Esophagus squamous epithelium (tissue), 5 donors: ENCODE results near the gene PTPA. TPM values are rescaled to one million over a fixed set of nuclear protein-coding genes. Genes with fewer than 3 reads are reported as not detected.

Experiments used
- DNase-seq: peaks from one replicate; lab custom pipeline; 2025; lab: John Stamatoyannopoulos, UW
- H3K27ac ChIP-seq, 4 donors: fragments of 200-600 bp; sonication (generic); one replicate each; pipeline ENCODE4 v1.5.1; 2016 to 2019; ENCODE audit warnings: mild to moderate bottlenecking in 1 of 4
- H3K27me3 ChIP-seq, 4 donors: fragments of 200-600 bp; sonication (generic); 1 replicate in 3 of 4; 2 replicates in 1 of 4; pipeline versions ENCODE4 v1.5.1 to v1.6.0; 2017 to 2021; ENCODE audit warnings: antibody characterized with exemption in 1 of 4
- H3K36me3 ChIP-seq, 3 donors: fragments of 200-600 bp; sonication (generic); one replicate each; pipeline ENCODE4 v1.5.1; 2016 to 2019
- H3K4me1 ChIP-seq, 3 donors: fragments of 200-600 bp; sonication (generic); one replicate each; pipeline ENCODE4 v1.5.1; 2017 to 2019
- H3K4me3 ChIP-seq, 4 donors: fragments of 200-600 bp; sonication (generic); 1 replicate in 3 of 4; 2 replicates in 1 of 4; pipeline ENCODE4 v1.5.1; 2016 to 2019; ENCODE audit warnings: mild to moderate bottlenecking in 2 of 4, moderate library complexity in 1 of 4
- H3K9me3 ChIP-seq, 3 donors: fragments of 200-600 bp; sonication (generic); one replicate each; pipeline ENCODE4 v1.5.1; 2016 to 2019
- POLR2A ChIP-seq, 4 donors: fragments of 450-650 bp; IDR thresholded peaks; one replicate each; pipeline ENCODE4 v1.6.1; 2017; ENCODE audit warnings: antibody characterized with exemption in 4 of 4, mild to moderate bottlenecking in 4 of 4, moderate library complexity in 3 of 4
- WGBS, 2 donors: methylation state at CpG; one replicate each; pipeline ENCODE4 v1.1.5; 2018; 5-methylcytosine and 5-hydroxymethylcytosine counted together
- intact Hi-C: fragments of 100-400 bp; cut with DNase I; formaldehyde crosslinking; loops from one replicate; pipeline ENCODE4 v1.15.0; 2022
- total RNA-seq, 4 donors: library from RNA; depleted of rRNA; stranded (reverse); fragments of >200 nt; gene quantifications; one replicate each; pipeline ENCODE4 v1.1.0, GENCODE V29; 2016
- TF ChIP-seq, protein P1 (sequence below), 6 experiments: fragments of 450-650 bp in 4 of 6; fragments of 200-600 bp in 2 of 6; sonication (generic) in 2 of 6; IDR thresholded peaks; one replicate each; pipeline ENCODE4 v1.5.1; 2016 to 2019; ENCODE audit warnings: antibody characterized with exemption in 6 of 6, mild to moderate bottlenecking in 4 of 6, moderate library complexity in 4 of 6
- donor health status: DM: yes; HTN: yes; CAD: no.

Gene PTPA
- total RNA-seq, 4 donors from 2014 or later = 59.1 to 110 (median 80.6) TPM

GRCh38 chr9:129093602-129094386 lies 17.4 kb upstream of the PTPA start:
- no peaks in the 10 kb centered on the region for H3K27me3 ChIP-seq
- WGBS, 2 donors = 88% methylated on average over 10 to 12 of the region's 20 CpGs
- intact Hi-C loops = no loop called here
- H3K27ac ChIP-seq = no peak overlapping the region
- H3K4me3 ChIP-seq = no peak overlapping the region
- no peak for DNase-seq
- TF ChIP-seq, protein P1, sequence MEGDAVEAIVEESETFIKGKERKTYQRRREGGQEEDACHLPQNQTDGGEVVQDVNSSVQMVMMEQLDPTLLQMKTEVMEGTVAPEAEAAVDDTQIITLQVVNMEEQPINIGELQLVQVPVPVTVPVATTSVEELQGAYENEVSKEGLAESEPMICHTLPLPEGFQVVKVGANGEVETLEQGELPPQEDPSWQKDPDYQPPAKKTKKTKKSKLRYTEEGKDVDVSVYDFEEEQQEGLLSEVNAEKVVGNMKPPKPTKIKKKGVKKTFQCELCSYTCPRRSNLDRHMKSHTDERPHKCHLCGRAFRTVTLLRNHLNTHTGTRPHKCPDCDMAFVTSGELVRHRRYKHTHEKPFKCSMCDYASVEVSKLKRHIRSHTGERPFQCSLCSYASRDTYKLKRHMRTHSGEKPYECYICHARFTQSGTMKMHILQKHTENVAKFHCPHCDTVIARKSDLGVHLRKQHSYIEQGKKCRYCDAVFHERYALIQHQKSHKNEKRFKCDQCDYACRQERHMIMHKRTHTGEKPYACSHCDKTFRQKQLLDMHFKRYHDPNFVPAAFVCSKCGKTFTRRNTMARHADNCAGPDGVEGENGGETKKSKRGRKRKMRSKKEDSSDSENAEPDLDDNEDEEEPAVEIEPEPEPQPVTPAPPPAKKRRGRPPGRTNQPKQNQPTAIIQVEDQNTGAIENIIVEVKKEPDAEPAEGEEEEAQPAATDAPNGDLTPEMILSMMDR (IDR thresholded peaks at IDR 0.05) = no peak
- no peak for TF ChIP-seq POLR2A (IDR thresholded peaks at IDR 0.05)
- no peaks in the 10 kb centered on the region for H3K9me3 ChIP-seq
- peaks cover 16 to 65% (median 17%) of the 10 kb centered on the region in 3 donors for H3K36me3 ChIP-seq
- peaks cover 0 to 28% (median 3%) of the 10 kb centered on the region in 3 donors for H3K4me1 ChIP-seq

GRCh38 chr9:129094387-129095169 lies 16.6 kb upstream of the PTPA start:
- Histone ChIP-seq H3K27me3 (no peaks in the 10 kb centered on the region), H3K9me3 (no peaks in the 10 kb centered on the region), H3K4me3 (no peak overlapping the region), H3K4me1 (peaks cover 0 to 28% (median 3%) of the 10 kb centered on the region in 3 donors), H3K27ac (no peak overlapping the region), H3K36me3 (peaks cover 9 to 59% (median 10%) of the 10 kb centered on the region in 3 donors)
- intact Hi-C loops = no loop called here
- no peak for DNase-seq
- TF ChIP-seq, protein P1 (IDR thresholded peaks at IDR 0.05) = no peak
- no peak for TF ChIP-seq POLR2A (IDR thresholded peaks at IDR 0.05)
- WGBS, 2 donors = 100% methylated on average over 1 of the region's 13 CpGs; no CpG with 5 or more reads in 1 of the 2 donors

GRCh38 chr9:129095170-129095667 lies 16.0 kb upstream of the PTPA start:
- 93% methylated on average over 15 of the region's 21 CpGs; no CpG with 5 or more reads in 1 of the 2 donors for WGBS, 2 donors
- Histone ChIP-seq H3K4me1 (peaks cover 0 to 28% (median 3%) of the 10 kb centered on the region in 3 donors), H3K9me3 (no peaks in the 10 kb centered on the region), H3K27ac (no peak overlapping the region), H3K27me3 (no peaks in the 10 kb centered on the region), H3K36me3 (peaks cover 6 to 59% (median 8%) of the 10 kb centered on the region in 3 donors), H3K4me3 (no peak overlapping the region)
- no peak for TF ChIP-seq POLR2A (IDR thresholded peaks at IDR 0.05)
- TF ChIP-seq, protein P1 (IDR thresholded peaks at IDR 0.05) = no peak
- DNase-seq = no peak
- intact Hi-C loops = no loop called here

- Histone ChIP-seq H3K36me3 (peaks cover 6 to 59% (median 8%) of the 10 kb centered on the region in 3 donors), H3K9me3 (no peaks in the 10 kb centered on the region), H3K27ac (no peak overlapping the region), H3K4me1 (peaks cover 0 to 27% (median 3%) of the 10 kb centered on the region in 3 donors), H3K4me3 (no peak overlapping the region), H3K27me3 (no peaks in the 10 kb centered on the region)
- TF ChIP-seq, protein P1 (IDR thresholded peaks at IDR 0.05) = no peak
- no peak for TF ChIP-seq POLR2A (IDR thresholded peaks at IDR 0.05)
- 93 to 95% methylated on average over 4 to 6 of the region's 12 CpGs for WGBS, 2 donors
- DNase-seq = no peak
- intact Hi-C loops = no loop called here
These were observed 15.3 kb upstream of the PTPA start for GRCh38 chr9:129095908-129096307.
